ENCODE results near the gene ZMIZ2.

Gene ZMIZ2

DNA sequence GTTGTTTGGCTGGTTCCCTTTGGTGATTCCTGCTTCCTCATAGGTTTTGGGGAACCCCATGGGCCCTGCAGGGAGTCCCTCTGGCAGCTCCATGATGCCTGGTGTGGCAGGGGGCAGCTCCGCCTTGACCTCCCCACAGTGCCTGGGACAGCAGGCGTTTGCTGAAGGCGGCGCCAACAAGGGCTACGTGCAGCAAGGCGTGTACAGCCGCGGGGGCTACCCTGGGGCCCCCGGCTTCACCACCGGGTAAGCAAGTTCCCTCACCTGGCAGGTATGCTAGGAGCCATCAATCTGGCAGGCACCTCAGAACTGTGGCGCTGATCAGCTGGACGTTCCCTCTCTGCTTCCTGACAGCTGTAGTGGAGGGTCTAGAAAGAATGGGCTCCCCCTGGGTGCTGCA, 8.3 kb downstream of the ZMIZ2 start:
- DNase-seq, result no peak

GRCh38 chr7:44757311-44757710, 8.7 kb downstream of the ZMIZ2 start:
- DNase-seq, result no peak

GRCh38 chr7:44757739-44758138, 9.1 kb downstream of the ZMIZ2 start:
- no peak for DNase-seq

- DNase-seq, result no peak
These were observed 10.6 kb downstream of the ZMIZ2 start for GRCh38 chr7:44759246-44759645.

DNA sequence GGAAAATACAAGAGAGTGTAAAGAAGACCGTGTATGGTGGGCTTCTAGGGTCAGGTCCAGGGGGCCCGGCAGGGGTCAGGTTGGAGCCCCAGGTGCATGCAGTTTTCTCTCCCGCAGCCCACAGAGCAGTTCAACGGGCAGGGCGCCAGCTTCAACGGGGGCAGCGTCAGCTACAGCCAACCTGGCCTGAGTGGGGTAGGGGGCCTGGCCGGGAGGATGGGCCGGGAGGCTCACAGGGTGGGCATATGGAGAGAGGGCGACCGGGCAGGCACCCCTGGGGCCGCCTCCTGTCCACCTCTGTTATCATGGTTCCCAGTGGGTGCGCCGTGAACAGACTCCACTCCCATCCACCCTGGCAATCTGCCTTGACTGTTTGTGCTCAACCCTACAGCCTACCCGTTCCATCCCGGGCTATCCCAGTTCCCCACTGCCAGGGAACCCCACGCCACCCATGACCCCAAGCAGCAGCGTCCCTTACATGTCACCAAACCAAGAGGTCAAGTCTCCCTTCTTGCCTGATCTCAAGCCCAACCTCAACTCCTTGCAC, 11.5 kb downstream of the ZMIZ2 start:
- DNase-seq, result no peak

DNA sequence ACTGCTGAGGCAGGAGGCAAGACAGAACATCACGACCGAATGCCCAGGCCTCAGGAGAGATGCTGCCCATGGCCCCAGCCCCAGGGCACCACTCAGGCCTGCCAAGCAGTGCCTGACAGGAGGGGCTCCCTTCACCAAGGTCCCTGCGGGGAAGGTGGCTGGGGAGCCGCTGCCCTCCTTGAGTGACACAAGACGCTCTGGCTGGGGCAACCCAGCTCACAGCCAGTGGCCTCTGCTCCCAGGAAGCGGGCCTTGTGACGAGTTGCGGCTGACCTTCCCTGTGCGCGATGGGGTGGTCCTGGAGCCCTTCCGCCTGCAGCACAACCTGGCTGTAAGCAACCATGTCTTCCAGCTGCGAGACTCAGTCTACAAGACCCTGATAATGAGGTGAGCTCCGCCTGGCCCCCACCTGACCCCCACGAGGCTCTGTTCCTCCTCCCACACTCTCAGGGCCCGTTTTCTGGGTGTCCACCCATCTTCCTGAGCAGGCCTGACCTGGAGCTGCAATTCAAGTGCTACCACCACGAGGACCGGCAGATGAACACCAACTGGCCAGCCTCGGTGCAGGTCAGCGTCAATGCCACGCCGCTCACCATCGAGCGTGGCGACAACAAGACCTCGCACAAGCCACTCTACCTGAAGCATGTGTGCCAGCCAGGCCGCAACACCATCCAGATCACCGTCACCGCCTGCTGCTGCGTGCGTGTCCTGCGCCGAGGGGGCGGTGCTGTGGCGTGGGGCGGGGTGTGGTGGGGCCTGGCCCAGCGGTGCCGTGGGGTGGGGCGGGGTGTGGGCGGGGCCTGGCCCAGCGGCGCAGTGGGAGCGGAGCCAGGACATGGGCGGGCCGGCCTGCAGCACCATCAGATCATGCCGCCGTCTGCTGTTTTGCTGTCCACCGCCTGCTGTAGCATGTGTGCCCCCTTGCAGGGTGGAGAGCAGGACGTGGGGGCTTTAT, 12.8 kb downstream of the ZMIZ2 start:
- no peak for DNase-seq

GRCh38 chr7:44762300-44762699, 13.7 kb downstream of the ZMIZ2 start:
- DNase-seq, result no peak

- DNase-seq, result no peak
These were observed 14.3 kb downstream of the ZMIZ2 start for GRCh38 chr7:44762726-44763522.

DNA sequence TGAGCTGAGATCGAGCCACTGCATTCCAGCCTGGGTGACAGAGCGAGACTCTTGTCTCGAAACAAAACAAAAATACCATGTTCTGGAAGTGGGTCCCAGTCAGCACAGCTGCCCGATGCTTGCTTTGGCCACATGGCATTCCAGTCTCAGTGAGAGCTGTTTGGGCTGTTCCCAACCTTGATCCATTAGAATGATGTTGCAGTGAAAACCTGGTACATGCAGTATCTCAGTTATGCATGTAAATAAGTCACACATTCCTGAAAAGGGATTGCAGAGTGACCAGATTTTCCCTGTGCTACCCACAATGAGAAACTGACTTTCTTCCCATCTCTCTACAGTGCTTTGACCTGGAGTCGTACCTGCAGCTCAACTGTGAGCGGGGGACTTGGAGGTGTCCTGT, 15.4 kb downstream of the ZMIZ2 start:
- no peak for DNase-seq

DNA sequence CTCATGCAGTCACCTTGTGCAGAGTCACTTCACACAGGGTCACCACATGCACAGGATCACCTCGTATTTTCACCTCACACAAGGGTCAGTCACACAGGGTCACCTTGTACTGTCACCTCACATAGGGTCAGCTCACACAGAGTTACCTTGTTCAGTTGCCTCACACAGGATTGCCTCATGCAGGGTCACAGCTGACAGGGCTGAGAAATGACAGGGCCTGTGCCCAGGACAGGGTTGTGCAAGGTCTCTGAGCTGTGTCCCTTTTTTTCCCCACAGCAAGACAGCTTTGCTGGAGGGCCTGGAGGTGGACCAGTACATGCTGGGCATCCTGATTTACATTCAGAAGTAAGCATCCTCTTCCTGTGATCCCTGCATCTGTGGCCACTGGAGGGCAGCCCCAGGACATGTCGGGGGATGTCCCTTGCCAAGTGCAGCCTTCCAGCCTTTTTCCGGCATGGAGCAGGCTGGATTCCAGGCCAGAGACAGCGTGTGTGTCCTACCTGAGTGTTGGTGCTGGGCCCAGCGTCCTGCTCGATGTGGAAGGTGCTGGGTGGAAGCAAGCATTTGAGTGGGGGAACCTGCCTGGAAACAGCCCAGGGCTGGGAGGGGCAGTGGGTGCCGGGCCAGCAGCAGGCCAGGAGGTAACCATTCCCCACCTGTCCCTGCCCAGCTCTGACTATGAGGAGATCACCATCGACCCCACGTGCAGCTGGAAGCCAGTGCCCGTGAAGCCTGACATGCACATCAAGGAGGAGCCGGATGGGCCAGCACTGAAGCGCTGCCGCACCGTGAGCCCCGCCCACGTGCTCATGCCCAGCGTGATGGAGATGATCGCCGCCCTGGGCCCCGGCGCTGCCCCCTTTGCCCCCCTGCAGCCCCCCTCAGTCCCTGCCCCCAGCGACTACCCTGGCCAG, 16.3 kb downstream of the ZMIZ2 start:
- DNase-seq, result no peak

DNA sequence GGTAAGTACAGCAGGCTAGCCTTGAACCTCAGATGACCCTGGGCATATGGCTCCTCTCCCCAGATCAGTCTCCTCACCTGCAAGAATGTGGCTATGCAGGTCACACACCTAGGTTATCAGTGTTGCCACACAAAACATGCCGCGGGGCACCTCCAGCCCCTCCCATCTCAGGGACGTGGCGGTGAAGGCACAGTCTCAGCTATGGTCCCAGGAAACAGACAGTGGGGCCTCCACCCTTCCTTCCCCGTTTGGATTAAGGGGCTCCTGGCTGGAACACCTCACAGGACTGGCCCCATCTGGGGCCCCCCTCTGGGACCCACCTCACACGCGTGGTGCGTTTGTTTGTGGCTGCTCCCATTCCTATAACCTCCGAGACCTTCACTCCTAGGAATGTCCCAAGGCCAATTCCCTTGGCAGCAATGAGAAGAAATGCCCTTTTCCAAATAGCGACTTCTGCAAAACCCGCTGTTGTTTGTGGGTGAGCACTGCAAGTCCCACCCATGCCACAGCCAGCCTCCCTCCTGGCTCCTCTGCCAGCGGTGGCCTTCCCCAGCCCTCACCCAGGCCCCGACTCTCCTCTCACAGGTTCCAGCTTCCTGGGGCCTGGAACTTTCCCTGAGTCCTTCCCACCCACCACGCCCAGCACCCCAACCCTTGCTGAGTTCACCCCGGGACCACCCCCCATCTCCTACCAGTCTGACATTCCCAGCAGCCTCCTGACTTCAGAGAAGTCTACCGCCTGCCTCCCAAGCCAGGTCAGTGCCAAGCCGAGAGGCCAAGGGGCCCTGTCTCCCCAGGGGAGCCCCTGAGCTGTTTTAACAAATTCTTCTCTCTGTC, 17.1 kb downstream of the ZMIZ2 start:
- no peak for DNase-seq

GRCh38 chr7:44766416-44766801, 17.8 kb downstream of the ZMIZ2 start:
- DNase-seq, result no peak

DNA sequence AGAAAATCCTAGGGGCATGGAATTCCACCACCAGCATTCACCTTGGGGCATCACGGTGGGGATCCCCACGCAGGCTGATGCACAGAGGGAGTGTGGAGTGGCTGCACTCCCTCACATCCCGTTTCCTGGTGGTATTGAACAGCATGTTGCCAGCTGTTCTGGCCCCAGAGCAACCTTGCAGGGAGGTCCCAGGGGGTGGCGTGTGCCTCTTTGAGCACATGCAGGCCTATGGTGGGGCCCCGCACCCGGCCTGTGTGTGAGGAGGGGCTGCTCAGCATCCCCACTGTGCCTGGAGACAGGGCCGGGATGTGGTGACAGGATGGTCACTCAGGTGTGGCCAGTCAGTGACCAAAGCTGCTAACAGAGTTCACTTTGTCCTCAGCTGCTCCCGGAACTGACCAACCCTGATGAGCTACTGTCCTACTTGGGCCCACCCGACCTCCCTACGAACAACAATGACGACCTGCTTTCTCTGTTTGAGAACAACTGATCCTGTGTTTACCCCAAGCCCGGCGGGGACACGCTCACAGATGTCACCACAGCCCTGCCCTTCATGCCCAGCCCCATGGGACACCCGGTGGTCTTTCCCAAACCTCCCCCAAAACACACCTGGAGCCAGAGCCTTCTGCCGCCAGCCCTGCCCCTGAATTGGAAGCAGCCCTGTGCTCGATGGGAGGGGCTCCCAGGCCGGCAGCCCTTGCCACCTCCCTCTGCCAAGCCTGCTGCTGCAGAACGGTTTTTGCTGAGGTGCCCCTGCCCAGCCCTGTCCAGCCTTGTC, 18.7 kb downstream of the ZMIZ2 start:
- peak; percentile 83 for DNase-seq

DNA sequence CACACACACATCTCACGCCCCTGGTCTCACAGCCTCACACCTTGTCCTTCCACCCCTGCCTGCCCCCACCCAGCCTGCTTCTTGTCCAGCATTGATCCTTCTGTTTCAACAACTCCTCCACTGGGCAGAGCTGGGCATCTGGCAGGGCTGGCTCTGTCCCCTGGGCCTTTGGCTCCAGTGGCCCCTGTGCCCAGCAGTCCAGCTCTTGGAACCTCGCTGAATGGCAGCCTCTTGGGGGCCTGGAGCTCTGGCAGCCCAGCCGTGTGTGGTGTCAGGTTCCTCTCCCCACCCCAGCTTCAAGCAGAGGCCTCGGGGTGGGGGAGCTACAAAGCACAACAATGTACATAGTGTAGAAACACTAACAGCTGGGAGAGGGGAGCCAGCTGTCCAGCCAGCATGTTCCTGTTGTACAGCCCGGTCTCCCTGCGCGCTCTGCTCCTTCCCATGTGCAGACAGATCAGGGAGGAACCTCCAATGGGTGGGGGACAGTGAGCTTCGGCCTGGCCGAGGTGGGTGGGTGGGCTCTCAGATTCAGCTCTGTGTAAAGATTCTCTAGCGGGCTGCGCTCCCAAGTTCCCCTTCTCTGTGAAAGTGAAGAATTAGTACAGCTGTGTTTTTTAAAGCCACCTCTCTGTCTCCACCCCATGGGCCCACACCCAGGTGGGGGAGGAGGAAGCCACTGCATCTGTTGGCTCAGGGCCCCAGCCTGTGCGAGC, 19.4 kb downstream of the ZMIZ2 start:
- DNase-seq, result peak; percentile 96

DNA sequence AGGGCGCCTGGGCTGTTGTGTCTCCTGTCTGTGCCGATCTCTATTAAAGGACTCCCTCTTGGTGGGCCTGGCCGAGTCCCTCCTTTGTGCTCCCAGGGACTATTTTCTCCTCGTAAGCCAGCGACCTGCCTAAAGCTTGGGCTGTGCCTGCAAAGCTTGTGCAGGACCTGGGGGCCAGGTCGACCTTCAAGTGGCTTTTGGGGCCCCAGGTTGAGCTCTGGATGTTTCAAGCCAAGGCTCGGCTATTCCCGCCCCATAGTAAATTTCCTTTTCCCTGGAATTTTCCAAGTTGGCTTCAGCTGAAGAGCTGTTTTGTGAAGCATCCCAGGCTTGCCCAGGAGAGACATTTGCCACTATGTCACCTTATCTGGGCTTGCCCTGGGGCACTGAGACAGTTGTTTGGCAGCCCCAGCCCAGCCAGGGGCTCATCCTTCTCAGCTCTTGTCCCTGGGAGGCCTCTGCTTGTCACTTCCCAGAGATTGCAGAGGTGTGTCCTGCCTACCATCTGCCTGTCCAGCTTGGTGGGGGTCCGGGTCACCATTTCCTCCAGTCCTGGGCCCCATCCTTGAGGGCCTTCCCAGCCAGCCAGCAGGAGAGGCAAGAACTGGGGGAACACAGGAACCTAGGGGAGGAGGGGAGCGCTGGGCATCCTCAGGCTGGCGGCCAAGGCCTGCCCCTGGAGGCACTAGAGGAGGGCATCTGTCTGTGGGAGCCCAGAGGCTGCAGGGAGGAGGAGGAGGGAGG, 20.2 kb downstream of the ZMIZ2 start:
- DNase-seq, result no peak

GRCh38 chr7:44769376-44769775, 20.7 kb downstream of the ZMIZ2 start:
- peak; percentile 72 for DNase-seq

DNA sequence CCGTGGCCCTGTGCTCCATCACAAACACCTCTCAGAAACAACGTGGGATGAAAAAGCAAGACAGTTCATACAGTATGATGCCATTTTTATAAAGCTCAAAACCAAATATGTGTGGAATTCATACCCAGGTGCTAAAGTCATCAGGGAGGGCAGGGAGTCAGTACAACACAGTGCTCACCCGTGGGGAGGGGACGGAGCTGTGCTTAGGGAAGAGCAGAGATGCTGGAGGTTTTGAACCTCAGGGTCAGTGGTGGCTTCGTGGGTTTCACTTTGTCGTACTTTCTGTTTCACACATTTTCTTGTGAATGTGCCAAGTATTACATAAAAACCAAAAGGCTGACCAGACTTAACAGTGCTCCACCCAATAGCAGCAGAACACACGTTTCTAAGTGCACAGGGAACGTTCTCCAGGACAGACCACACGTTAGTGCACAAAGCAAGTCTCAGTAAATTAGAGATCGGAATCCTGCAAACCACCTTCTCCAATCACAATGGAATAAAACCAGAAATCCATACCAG, 21.2 kb downstream of the ZMIZ2 start:
- no peak for DNase-seq

DNA sequence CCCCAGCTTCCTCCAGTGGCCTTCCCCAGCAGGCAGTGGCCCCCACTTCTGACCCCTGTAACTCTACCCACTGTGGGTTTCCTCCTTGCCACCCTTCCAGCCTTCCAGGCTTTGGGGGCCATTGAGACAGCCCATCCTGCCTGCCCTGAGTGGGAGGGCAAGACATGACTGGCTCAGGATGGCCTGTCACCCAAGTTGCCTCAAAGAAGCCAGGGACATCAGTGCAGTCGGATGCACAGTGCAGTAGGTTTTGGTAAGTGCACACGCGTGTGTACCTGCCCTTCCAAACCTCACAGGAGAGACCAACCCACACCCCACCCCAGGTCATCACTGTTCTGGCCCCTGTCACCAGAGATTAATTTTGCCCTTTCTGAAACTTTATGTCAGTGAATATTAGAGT, 22.7 kb downstream of the ZMIZ2 start:
- no peak for DNase-seq

DNA sequence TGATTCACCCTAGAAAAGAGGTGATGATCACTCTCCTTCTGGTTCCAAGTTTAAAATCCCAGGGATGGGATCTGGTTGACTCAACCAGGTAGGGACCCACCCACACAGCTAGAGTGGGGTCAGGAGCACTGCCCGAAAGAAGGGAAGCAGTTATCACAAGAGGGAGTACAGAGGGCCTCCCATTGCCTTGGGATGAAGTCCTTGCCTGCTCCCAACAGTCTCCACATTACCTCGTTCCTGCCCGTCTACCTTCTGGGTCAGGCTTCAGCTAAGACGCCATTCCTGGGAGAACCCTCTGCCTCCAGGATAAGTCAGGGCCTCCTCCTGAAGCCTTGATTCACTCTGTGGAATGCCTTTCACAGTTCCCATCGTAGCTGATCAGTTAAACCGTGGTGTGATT, 23.8 kb downstream of the ZMIZ2 start:
- no peak for DNase-seq
